ENCODE data around the gene ESPNL.
"Not testable (repeated sequence)": the region's sequence is repeated elsewhere in the genome, so short reads cannot be mapped to it uniquely, and the experiment has no call there.

ESPNL gene

DNA sequence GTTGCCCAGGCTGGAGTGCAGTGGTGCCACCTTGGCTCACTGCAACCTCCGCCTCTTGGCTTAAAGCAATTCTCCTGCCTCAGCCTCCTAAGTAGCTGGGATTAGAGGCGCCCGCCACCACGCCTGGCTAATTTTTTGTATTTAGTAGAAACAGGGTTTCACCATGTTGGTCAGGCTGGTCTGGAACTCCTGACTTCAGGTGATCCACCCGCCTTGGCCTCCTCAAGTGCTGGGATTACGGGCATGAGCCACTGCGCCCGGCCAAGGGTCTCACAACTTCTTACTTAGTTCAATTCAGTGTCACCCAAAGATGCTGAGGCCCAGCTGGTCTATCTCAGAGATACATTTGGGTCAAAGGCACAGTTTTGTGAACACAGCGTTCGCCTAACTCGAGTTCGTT lies 15.6 kb downstream of the ESPNL start:
- not testable (repeated sequence) for DNase-seq (ENCODE audit: low read depth in 3 of 3)

DNA sequence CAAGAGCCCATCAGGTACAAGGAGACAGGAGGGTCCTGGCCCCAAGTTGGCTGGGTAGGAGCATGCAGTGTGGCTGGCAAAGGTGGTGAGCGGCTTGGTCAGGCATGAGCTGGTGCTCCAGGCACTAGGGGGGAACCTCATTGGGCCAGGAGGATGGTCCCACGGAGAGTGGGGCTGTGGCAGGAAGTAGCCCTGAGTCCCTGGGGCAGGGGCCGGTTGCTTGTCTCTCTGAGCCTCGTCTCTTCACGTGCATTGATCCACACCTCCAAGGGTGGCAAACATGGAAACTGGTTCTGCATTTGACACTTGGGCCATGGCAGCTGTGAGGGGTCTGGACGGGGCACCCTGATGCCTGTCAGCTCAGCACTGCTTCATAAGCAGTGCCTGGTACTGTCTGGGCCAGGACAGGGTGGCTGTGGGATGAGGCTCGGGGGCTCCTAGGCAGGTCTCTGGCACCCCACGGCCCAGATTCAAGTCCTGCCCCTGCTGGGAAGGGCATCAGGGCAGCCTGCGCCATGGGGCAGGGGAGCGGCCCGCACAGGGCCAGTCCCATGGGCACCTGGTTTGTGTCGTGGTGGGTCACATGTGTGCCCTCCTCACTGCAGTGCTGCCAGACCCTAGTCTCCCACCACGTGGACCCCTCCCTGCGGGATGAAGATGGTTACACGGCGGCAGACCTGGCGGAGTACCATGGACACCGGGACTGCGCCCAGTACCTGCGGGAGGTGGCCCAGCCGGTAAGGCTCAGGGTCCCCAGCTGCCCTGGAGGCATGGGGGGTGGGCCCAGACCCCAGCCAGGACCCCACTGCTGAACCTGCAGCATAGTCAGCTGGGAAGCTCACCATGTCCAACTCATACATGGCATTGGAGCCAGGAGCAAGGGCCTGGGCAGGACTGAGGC lies 16.4 kb downstream of the ESPNL start:
- DNase-seq (ENCODE audit: low read depth in 3 of 3): no peak

DNA sequence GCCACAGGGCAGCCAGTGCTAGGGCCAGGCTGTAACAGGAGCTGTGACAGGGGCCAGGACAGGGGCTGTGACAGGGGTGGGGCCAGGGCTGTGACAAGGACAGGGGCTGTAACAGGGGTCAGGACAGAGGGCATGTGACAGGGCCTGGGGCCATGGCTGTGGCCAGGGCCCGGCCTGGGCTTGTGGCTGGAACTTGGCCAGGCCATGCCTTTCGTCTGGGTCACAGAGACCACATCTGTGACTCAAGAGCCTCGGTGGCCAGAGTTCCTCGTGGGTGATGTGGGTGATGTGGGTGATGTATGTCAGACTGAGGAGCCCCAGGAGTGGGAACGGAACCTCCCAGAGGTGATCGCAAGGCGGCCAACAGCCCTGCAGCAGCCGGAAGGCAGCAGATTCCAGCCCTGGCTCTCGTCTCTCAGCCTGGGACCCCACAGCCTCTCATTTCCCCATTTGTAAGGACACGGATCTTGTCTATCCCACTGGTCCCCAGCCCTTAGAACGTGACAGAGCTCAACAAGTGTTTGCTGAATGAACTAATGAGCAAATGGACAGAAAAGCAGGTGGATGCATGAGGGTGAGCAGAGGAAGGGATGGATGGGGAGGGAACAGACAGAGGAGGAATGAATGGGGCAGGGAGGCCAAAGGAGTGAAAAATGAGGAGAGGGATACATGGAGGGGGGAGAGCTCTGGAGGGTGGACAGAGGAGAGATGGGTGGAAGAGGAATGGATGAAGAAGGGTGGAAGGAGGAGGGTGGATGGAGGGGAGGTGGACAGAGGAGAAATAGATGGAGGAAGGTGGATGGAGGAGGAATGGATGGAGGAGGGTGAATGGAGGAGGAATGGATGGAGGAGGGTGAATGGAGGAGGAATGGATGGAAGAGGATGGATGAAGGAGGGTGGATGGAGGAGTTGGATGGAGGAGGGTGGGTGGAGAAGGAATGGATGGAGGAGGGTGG lies 17.3 kb downstream of the ESPNL start:
- DNase-seq (ENCODE audit: low read depth in 3 of 3): no peak

DNA sequence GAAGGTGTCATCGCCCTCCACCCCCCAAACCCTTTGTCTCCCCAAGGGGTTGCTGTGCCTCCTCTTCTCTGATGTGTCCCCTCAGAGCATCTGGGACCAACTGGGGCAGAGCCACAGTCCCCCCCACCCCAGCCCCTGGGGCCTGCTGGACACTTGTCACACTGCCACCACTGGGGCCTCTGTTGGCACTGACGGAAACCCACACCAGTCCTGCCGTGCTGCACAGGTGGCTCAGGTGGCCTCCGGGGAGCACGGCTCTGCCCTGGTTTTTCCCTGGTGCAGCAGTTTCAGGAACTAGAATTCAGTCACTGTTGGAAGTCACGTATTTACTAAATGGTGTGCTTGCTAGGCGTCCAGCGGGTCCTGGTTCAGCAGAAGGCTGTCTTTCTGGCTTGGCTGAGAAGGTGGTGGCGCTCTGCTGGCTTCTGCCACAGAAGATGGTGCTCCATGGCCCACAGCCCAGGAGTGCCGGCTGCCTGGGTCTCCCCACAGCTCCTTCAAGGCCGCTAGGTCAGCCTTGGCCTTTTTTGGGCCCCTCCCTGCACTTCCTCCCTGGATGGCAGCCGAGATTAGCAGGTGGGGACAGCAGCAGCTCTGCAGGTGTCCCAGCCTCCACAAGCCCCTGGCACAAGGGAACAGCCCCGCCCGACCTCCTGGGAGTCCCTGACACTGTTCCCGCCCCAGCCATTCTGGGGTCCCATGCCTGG lies 19.8 kb downstream of the ESPNL start:
- DNase-seq (ENCODE audit: low read depth in 3 of 3): no peak

DNA sequence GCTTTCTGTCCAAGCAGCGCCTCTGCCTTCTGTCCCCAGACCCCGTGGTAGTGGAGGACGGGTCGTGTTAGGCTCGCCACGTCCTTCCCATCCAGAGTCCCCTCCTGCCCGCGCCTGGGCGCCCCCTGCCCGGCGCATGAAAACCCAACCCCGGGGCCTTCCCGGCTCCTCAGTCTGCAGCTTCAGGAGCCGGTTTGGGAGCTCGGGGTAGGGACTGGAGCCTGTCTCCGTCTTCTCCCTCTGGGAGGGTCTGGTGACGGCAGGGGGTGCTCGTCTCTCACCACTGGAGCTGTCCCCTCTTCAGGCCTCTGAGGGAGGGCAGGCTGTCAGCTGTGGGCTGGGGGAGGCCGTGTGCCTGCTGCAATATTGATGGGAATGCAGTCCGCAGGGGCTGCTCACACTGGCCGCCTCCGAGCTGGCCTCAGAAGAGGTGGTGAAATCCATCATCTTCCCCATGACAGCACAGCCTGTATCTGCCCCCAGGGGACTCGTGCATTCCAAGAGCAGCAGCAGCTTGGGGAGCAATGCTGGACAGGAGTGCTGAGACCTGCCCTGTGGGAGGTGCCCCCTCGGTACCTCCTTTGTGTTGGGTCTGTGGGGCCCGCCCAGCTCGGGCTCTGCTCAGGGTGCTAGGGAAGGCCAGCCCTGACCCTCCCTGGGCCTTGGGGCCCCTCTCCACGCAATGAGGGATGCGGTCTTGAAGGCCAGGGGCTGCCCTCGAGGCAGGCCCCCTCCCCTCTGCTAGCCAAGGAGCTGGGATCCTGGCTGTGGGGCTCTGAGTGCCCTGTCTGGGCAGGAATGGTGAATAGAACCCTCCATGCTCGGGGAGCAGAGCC lies 20.5 kb downstream of the ESPNL start:
- no peak for DNase-seq (ENCODE audit: low read depth in 3 of 3)

DNA sequence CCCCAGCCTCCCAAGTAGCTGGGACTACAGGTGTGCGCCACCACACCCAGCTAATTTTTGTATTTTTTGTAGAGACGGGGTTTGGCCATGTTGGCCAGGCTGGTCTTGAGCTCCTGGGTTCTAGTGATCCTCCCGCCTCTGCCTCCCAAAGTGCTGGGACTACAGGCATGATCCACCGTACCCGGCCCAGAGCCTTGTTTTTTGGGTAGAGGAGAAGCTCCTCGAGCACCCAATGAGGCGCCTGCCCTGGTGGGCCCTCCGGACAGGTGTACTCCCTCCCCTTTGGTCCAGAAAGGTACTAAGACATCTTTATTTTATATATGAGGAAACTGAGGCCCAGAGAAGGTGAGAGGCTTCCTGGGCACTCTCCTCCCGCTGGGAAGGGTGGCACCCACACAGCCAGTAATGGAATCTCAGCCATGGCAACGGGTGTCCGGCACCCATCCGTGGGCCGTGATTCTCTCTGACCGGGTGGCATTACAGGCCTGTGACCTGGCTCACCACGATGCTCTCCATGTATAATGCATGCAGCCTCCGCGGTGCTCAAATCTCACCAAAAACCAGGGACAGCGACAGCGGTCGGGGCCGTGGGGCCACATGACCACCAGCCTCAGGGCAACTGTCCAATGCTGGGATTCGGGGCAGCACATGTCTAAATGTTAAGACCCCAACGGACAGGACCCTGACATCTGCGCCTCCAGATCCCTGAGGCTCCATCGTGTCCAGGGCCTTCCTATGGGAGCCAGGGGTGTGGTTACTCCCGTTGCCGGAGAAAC lies 21.6 kb downstream of the ESPNL start:
- no peak for DNase-seq (ENCODE audit: low read depth in 3 of 3)

DNA sequence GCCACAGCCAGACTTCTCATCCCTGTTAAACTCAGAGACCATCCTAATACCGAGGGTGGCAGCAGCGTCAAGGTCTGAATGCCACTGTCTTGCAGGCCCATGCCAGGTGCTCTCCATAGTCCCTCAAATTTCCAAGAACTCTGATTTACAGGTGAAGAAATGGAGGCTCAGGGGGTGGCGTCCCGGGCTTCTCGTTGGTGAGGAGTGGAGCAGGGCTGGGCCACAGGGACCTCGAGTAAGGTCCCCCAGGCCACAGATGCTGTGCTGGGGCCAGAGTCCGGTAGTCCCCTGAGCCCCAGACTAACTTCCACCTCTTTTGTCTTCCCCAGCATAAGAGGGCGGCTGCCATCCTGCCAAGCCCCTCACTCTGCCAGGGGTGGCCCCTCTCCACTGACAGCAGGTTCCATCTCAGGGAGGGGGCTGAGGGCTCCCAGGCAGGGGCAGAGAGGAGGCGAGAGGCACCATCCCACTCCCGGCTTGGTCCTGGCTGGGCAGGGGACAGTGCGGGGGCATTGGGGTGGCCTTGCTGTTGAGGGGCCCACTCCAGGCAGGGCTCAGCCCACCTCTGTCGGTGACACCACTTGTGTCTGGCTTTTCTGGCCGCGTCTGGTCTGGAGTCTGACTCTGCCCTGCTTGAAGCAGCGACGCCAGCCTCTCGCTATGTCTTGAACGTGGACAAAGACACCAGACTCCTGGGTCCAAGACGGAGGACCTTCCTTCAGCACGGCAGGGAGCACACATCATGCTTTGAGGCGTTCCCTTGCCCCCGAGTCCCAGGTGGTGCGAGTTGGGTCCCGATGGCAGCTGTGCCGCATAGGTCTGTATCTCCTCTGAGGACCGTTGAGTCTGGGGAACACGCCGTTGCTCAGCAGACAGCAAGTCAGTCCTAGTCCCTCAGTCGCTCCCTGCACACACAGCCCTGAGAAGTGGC lies 22.4 kb downstream of the ESPNL start:
- DNase-seq (ENCODE audit: low read depth in 3 of 3): no peak

DNA sequence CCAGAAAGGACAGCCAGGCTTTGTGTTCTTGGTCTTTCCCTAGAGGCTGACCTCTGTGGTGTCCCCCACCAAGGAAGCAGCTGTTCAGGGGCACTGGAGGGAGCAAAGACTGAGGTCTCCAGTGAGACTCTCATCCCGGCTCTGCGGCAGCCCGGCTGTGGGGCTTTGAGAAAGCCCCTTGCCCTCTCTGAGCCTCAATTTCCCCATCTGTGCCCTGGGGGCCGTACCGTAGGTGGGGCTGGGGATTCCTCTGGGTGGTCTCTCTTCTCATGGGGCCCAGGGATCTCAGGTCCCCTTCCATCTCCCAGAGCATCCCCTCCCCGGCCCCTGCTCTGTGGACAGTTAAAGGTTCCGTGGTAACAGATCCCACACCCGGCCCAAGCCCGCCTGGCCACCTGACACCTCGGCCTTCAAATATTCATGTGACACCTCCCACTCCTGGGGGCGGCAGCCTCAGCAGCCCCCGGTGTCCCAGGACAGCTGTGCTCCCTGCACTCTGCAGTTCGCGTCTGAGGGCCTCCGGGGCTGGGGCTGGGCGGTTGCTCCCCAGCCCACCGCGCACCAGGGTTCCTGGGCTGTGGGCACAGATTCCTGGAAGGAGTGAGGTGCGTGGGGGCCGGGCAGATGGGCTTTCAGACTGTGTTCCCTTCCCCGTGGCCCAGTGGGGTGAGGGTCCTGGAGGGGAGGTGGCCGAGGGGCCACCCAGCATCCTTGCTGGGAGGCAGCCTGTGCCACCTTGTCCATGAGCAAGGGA lies 23.3 kb downstream of the ESPNL start:
- DNase-seq (ENCODE audit: low read depth in 3 of 3): no peak

DNA sequence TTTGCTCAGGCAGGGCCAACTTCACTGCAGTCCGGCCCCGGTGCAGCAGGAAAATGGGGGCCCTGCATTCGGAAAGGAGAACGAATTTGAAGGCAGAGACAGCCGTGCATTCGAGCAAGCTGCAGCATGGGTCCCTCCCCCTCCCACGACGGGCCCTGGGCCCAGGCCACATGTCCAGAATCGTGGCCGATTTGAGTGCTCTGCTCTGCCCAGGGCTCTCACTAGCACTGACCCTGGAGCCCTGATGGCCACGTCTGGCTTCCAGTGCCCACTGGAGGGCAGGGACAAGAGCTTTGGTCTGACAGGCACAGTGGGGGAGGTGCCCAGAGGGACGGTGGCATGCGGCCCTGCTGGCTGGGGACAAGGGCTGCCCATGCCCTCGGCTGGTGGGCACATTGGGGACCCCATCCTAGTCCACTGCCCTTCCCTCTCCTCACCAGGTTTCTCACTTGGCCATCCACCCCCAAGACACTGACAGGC lies 23.9 kb downstream of the ESPNL start:
- no peak for DNase-seq (ENCODE audit: low read depth in 3 of 3)

DNA sequence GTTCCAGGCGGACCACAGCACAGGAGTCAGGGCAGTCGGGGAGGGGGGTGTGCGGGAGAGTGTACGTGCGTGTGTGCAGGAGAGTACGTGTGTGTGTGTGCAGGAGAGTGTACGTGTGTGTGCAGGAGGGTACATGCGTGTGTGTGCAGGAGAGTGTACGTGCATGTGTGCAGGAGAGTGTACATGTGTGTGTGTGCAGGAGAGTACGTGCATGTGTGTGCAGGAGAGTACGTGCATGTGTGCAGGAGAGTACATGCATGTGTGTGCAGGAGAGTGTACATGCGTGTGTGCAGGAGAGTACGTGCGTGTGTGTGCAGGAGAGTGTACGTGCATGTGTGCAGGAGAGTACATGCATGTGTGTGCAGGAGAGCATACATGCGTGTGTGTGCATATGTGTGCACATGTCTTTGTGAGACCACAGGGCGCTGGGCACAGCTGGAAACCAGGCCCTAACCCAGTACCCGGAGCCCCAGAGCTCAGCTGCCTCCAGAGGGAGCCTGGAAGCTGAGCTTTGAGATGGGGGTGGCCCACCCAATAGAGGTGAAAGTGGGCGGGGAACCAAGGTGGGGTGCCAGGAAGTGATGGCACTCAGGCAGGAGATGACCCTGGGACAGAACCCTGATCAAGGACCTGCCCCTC lies 24.5 kb downstream of the ESPNL start:
- DNase-seq (ENCODE audit: low read depth in 3 of 3): no peak

DNA sequence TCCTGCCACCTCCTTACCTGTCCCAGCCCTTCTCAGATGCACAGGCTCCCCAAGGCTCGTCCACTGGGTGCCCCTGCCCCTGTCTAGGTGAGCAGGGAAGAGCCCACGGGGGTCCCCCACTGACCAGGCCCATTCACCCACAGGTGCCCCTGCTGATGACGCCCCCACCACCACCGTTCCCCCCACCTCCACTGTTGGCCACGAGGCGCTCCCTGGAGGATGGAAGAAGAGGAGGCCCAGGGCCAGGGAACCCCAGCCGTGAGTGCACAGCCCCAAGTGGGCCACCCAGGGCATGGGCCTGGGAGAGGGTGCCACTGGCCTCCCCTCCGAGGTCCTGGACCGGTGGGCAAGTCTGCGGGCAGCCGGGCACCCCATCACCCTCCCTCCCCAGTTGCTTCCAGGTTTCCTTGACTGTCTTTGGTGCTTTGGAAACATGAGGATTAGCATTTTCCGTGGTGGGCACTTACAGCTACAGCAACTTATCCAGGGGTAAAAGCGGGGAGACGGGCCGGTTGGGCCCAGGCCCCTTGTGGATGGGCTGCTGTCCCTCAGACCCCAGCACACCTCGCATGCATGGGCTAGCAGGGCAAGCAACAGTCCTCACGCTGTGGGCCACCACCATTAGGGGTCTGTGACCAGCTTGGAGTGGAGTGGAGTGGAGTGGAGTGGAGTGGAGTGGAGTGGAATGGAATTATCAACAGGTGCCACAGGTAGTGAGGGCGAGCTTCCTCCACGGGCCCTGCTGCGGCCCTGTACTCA lies 25.2 kb downstream of the ESPNL start:
- DNase-seq (ENCODE audit: low read depth in 3 of 3): no peak

DNA sequence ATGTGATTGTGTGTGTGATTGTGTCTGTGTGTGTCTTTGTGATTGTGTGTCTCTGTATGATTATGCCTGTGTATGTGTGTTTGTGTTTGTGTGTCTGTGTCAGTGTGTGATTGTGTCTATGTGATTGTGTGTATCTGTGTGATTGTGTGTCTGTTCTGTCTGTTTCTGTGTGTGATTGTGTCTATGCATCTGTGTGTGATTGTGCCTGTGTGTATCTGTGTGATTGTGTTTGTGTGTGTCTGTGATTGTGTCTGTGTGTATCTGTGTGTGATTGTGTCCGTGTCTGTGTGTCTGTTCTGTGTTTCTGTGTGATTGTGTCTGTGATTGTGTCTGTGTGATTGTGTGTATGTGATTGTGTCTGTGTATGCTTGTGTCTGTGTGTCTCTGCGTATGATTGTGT lies 26.2 kb downstream of the ESPNL start:
- DNase-seq (ENCODE audit: low read depth in 3 of 3): no peak

DNA sequence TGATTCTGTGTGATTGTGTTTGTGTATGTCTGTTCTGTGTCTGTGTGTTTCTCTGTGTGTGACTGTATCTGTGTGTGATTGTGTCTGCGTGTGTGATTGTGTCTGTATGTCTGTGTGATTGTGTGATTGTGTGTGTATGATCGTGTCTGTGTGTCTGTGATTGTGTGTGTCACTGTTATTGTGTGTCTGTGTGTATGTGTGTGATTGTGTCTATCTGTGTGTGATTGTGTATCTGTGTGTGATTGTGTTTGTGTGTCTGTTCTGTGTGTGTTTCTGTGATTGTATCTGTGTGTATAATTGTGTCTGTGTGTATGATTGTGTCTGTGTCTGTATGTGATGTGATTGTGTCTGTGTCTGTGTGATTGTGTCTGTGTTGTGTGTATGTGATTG lies 26.6 kb downstream of the ESPNL start:
- DNase-seq (ENCODE audit: low read depth in 3 of 3): no peak

DNA sequence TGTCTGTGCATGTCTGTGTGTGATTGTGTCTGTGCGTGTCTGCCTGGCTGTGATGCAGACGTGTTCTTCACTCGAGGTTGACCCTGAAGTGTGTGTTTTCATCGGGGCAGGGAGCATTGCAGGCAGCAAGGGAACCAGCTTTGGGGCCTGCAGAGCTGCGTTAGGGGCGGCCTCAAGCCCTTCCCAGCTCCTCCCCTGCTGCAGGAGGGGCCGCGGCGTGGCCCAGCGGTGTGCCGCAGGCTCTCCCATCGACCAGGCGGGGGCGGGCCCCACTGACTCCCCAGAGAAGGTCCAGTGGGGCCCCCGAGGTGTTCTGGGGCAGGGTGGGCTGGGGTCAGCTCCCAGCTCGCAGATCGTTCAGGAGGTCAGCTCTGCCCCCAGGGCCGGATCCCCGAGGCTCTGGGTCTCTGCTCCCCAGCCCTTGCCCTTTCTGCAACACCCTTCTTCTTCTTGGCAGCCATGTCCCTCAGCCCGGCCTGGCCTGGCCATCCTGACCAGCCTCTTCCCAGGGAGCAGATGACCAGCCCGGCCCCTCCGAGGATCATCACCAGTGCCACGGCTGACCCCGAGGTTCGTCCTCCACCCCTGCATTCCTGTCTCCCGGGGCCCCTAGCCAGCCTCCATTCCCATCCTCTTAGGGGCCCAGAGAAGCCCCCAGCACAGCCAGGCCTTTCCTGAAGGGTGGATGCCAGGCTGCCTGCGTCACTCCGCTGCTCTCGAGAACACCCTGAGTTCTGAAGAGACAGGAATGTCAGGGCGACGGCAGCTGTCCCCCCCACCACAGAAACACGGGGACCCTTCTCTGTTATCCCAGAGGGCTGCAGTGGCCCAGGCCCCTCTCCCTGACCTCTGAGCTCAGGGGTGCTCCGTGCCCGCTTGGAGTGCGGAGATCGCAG lies 27.3 kb downstream of the ESPNL start:
- DNase-seq (ENCODE audit: low read depth in 3 of 3): no peak

DNA sequence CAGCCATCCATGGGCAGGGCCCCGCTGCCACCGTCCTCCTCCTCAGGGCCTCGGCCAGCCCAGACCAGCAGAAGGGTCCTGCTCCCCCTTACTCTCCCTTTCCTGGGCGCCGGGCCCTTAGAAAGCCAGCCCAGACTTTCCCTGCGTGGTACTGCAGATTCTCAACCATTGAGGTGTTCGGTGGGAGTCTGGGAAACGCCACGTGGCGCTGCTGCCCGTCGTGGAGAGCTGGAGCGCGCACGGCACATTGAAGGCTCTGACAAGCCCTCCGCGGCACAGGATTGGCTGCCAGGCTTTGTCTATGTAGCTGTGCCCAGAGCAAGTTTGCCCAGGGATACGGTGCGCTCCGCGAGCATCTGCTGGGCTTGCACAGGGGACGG lies 27.9 kb downstream of the ESPNL start:
- no peak for DNase-seq (ENCODE audit: low read depth in 3 of 3)

DNA sequence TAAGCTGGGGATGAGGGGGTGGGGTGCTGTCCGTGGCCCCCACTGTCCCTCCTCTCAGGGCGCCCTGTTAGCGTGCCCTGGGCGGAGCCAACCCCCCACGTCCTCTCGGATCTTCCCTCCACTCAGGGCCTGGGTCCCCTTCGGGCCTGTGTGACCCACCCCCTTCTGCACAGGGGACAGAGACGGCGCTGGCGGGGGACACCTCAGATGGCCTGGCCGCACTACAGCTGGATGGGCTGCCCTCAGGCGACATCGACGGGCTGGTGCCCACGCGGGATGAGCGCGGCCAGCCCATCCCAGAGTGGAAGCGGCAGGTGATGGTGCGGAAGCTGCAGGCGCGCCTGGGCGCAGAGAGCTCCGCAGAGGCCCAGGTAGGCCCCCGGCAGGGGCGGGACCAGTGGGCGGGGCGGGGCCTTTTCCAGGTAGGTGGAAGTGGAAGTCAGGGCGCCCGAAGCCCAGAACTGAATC lies 28.4 kb downstream of the ESPNL start:
- DNase-seq (ENCODE audit: low read depth in 3 of 3): no peak
